ENCODE data around the gene SLC6A18. TPM values are rescaled to one million over a fixed set of nuclear protein-coding genes. Genes with fewer than 3 reads are reported as not detected.

SLC6A18 gene
- total and polyA plus RNA-seq, 2 donors (not counting 1 experiment from before 2014, with no cell fraction given) = not detected

GRCh38 chr5:1243487-1244130, 18.4 kb downstream of the SLC6A18 start:
- no peaks in the 10 kb centered on the region for H3K9me3 ChIP-seq (ENCODE audit: control insufficient read depth, insufficient read depth, low read depth, low read length)
- H3K4me1 ChIP-seq (ENCODE audit: control insufficient read depth, extremely low read depth, insufficient read depth, low read length) = no peaks in the 10 kb centered on the region
- no peak overlapping the region for H3K4me2 ChIP-seq (ENCODE audit: extremely low read depth, insufficient read depth, low read length)
- no peak overlapping the region for H3K27ac ChIP-seq (ENCODE audit: insufficient read depth, low read length)
- DNase-seq (ENCODE audit: low read depth in 2 of 2) = no peak
- no peaks in the 10 kb centered on the region for H4K20me1 ChIP-seq (ENCODE audit: control insufficient read depth, extremely low read depth, insufficient read depth, low read length)
- H3K4me3 ChIP-seq (replicated peaks in 1 of 4; ENCODE audit: control extremely low read depth in 1 of 4, insufficient read depth in 1 of 4, low read depth in 3 of 4, low read length in 4 of 4) = no peak overlapping the region
- H2AFZ ChIP-seq (ENCODE audit: low read length) = no peak overlapping the region
- no peak for TF ChIP-seq CTCF (conservative IDR thresholded peaks at IDR 0.05 in 1 of 2, IDR thresholded peaks at IDR 0.05 in 1 of 2; ENCODE audit: low read depth in 1 of 2, low read length in 2 of 2)
- TF ChIP-seq EZH2 (IDR thresholded peaks at IDR 0.05; ENCODE audit: low read length, missing control alignments) = no peak
- H3K9ac ChIP-seq (ENCODE audit: insufficient read depth, low read length) = no peak overlapping the region
- H3K79me2 ChIP-seq (ENCODE audit: control insufficient read depth, insufficient read depth, low read length) = no peaks in the 10 kb centered on the region
- no peaks in the 10 kb centered on the region for H3K27me3 ChIP-seq (ENCODE audit: control insufficient read depth, insufficient read depth, low read length)
- no peaks in the 10 kb centered on the region for H3K36me3 ChIP-seq (ENCODE audit: control insufficient read depth, insufficient read depth, low read length)

- no peaks in the 10 kb centered on the region for H3K4me1 ChIP-seq (ENCODE audit: control insufficient read depth, extremely low read depth, insufficient read depth, low read length)
- H4K20me1 ChIP-seq (ENCODE audit: control insufficient read depth, extremely low read depth, insufficient read depth, low read length) = no peaks in the 10 kb centered on the region
- H3K4me3 ChIP-seq (replicated peaks in 1 of 4; ENCODE audit: control extremely low read depth in 1 of 4, insufficient read depth in 1 of 4, low read depth in 3 of 4, low read length in 4 of 4) = no peak overlapping the region
- no peaks in the 10 kb centered on the region for H3K79me2 ChIP-seq (ENCODE audit: control insufficient read depth, insufficient read depth, low read length)
- H2AFZ ChIP-seq (ENCODE audit: low read length) = no peak overlapping the region
- no peak for TF ChIP-seq EZH2 (IDR thresholded peaks at IDR 0.05; ENCODE audit: low read length, missing control alignments)
- no peak for TF ChIP-seq CTCF (conservative IDR thresholded peaks at IDR 0.05 in 1 of 2, IDR thresholded peaks at IDR 0.05 in 1 of 2; ENCODE audit: low read depth in 1 of 2, low read length in 2 of 2)
- H3K27me3 ChIP-seq (ENCODE audit: control insufficient read depth, insufficient read depth, low read length) = no peaks in the 10 kb centered on the region
- no peak overlapping the region for H3K27ac ChIP-seq (ENCODE audit: insufficient read depth, low read length)
- no peak for DNase-seq (ENCODE audit: low read depth in 2 of 2)
- H3K36me3 ChIP-seq (ENCODE audit: control insufficient read depth, insufficient read depth, low read length) = no peaks in the 10 kb centered on the region
- H3K9me3 ChIP-seq (ENCODE audit: control insufficient read depth, insufficient read depth, low read depth, low read length) = no peaks in the 10 kb centered on the region
- H3K9ac ChIP-seq (ENCODE audit: insufficient read depth, low read length) = no peak overlapping the region
- H3K4me2 ChIP-seq (ENCODE audit: extremely low read depth, insufficient read depth, low read length) = no peak overlapping the region
These were observed 19.1 kb downstream of the SLC6A18 start for GRCh38 chr5:1244255-1244654.

- H3K79me2 ChIP-seq (ENCODE audit: control insufficient read depth, insufficient read depth, low read length) = no peaks in the 10 kb centered on the region
- H3K4me1 ChIP-seq (ENCODE audit: control insufficient read depth, extremely low read depth, insufficient read depth, low read length) = no peaks in the 10 kb centered on the region
- no peaks in the 10 kb centered on the region for H3K27me3 ChIP-seq (ENCODE audit: control insufficient read depth, insufficient read depth, low read length)
- no peaks in the 10 kb centered on the region for H4K20me1 ChIP-seq (ENCODE audit: control insufficient read depth, extremely low read depth, insufficient read depth, low read length)
- TF ChIP-seq CTCF (conservative IDR thresholded peaks at IDR 0.05 in 1 of 2, IDR thresholded peaks at IDR 0.05 in 1 of 2; ENCODE audit: low read depth in 1 of 2, low read length in 2 of 2) (no peak), EZH2 (IDR thresholded peaks at IDR 0.05; ENCODE audit: low read length, missing control alignments) (no peak)
- H3K4me2 ChIP-seq (ENCODE audit: extremely low read depth, insufficient read depth, low read length) = no peak overlapping the region
- no peak overlapping the region for H3K27ac ChIP-seq (ENCODE audit: insufficient read depth, low read length)
- H3K9ac ChIP-seq (ENCODE audit: insufficient read depth, low read length) = no peak overlapping the region
- no peak overlapping the region for H3K4me3 ChIP-seq (replicated peaks in 1 of 4; ENCODE audit: control extremely low read depth in 1 of 4, insufficient read depth in 1 of 4, low read depth in 3 of 4, low read length in 4 of 4)
- no peak overlapping the region for H2AFZ ChIP-seq (ENCODE audit: low read length)
- DNase-seq (ENCODE audit: low read depth in 2 of 2) = no peak
- H3K36me3 ChIP-seq (ENCODE audit: control insufficient read depth, insufficient read depth, low read length) = no peaks in the 10 kb centered on the region
- no peaks in the 10 kb centered on the region for H3K9me3 ChIP-seq (ENCODE audit: control insufficient read depth, insufficient read depth, low read depth, low read length)
These were observed 19.8 kb downstream of the SLC6A18 start for GRCh38 chr5:1244976-1245375.

Data from fibroblast of lung (primary cell).